ENCODE results near the gene SHLD1. TPM values are rescaled to one million over a fixed set of nuclear protein-coding genes. Genes with fewer than 3 reads are reported as not detected.
A peak's percentile ranks its signal among the peaks of the same experiment; 100 is the strongest.
"Not testable (repeated sequence)": the region's sequence is repeated elsewhere in the genome, so short reads cannot be mapped to it uniquely, and the experiment has no call there.

The SHLD1 gene
- total RNA-seq, 1 donor from 2014 or later: 7.4 TPM

DNA sequence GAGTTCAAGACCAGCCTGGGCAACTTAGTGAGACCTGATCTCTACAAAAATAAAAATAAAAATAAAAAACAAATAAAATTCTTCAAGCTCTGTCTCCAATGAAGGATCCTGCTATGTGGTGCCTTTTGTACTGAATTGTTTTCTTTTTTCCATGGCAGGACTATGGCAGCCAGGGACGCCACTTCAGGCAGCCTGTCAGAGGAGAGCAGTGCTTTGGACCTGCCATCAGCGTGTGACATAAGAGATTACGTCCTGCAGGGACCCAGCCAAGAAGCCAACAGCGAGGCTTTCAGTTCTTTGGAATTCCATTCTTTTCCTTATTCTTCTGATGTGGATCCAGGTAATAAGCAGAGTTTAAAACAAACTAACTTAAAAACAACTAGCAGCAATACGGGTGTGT is 22.5 kb downstream of the SHLD1 start:
- no peak for DNase-seq
- intact Hi-C loops (cut with DNase I): no loop called here
- peak; percentile 69 for ATAC-seq (ENCODE audit: poor library complexity)

DNA sequence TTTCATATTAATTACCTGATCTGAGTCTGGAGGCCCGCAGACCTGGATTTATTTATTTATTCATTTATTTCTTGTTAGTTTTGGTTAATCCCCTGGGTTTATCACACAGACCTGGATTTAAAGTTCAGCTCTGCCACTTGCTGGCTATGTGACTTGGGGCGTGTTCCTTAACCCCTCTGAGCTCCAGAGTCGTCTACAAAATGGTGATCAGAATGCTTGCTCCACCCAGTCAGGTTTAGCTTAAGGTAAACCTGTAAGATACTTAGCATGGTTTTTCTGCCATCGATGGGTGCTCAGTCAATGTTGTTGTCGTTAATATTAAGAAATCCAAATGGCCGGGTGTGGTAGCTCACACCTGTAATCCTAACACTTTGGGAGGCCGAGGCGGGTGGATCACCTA is 23.4 kb downstream of the SHLD1 start:
- no peak for DNase-seq
- ATAC-seq (ENCODE audit: poor library complexity): no peak
- intact Hi-C loops (cut with DNase I): no loop called here

DNA sequence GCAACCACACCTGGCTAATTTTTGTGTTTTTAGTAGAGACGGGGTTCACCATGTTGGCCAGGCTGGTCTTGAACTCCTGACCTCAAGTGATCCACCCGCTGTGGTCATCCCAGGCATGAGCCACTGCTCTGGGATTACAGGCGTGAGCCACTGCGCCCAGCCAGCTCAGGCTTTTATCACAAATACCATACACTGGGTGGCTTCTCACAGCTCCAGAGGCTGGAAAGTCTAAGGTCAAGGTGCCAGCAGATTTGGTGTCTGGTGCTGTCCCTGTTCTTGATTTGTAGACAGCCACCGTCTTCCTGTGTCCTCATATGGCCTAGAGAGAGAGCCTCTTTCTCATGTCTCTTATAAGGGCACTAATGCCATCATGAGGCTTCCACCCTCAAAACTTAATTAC is 25.9 kb downstream of the SHLD1 start:
- peak; percentile 60 for ATAC-seq (ENCODE audit: poor library complexity)
- intact Hi-C loops (cut with DNase I): no loop called here
- DNase-seq: no peak

DNA sequence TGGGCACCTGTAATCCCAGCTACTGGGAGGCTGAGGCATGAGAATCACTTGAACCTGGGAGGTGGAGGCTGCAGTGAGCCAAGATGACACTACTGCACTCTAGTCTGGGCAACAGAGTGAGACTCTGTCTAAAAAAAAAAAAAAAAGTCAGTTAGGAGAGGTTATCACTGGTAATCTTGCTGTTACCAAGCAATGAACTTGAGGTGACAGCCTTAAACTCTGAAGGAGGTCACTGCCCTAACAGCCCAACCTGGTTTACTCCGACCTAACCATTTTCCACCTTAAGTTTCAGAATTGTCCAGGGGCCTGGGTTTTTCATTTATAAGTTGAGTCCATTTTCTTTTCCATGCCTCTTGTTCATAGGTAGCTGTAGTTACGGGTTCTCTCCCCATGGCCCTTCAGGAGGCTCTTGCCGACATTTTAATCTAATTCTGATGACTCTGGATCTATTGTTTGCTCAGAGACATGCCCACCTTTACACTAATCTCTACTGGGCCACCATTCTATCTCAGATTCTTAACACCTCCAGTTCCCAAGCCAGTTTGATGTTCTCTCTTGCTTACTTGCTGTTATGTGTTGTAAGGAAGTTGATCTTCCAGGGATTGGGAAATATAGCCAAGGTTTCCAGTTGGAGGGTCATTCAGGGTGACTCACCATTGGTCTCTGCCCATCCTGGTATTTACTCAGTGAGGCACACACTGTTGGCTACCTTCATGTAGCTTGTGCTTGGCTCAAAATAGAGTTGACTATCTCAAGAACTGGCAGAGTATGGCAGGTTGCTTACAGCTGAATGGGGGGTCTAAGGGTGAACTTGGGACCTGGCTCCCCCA is 29.1 kb downstream of the SHLD1 start:
- peak; percentile 73 for ATAC-seq (ENCODE audit: poor library complexity)
- intact Hi-C loops (cut with DNase I): no loop called here
- no peak for DNase-seq

DNA sequence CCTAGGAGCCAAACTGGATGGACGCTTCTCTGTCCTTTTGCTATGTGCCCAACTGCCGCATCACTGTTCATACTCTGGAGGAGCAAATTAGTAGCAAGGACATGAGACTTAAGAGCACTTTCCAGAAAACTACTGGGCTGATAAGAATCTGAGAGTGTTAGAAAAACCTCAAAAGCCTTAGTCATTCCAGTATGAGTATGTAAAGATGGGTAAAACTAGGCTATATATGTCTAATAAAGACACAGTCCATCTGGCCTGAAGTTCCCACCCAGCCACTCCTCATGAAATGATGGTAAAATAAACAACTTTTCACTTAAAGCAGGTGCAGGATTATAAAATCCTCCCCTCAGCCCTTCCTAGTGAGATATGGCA is 30.6 kb downstream of the SHLD1 start:
- DNase-seq (no peak), ATAC-seq (ENCODE audit: poor library complexity) (no peak)
- intact Hi-C loops (cut with DNase I): no loop called here

DNA sequence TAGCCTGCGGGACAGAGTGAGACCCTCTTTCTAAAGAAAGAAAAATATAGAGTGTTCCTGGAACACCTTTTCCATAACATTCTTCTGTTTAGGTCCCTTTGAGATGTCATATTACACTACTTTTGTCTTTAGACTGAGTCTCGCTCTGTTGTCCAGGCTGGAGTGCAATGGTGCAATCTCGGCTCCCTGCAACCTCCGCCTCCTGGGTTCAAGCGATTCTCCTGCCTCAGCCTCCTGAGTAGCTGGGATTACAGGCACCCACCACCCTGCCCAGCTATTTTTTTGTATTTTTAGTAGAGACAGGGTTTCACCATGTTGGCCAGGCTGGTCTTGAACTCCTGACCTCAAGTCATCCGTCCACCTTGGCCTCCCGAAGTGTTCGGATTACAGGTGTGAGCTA is 31.2 kb downstream of the SHLD1 start:
- ATAC-seq (ENCODE audit: poor library complexity); intact Hi-C loops (cut with DNase I); DNase-seq: not testable (repeated sequence)

DNA sequence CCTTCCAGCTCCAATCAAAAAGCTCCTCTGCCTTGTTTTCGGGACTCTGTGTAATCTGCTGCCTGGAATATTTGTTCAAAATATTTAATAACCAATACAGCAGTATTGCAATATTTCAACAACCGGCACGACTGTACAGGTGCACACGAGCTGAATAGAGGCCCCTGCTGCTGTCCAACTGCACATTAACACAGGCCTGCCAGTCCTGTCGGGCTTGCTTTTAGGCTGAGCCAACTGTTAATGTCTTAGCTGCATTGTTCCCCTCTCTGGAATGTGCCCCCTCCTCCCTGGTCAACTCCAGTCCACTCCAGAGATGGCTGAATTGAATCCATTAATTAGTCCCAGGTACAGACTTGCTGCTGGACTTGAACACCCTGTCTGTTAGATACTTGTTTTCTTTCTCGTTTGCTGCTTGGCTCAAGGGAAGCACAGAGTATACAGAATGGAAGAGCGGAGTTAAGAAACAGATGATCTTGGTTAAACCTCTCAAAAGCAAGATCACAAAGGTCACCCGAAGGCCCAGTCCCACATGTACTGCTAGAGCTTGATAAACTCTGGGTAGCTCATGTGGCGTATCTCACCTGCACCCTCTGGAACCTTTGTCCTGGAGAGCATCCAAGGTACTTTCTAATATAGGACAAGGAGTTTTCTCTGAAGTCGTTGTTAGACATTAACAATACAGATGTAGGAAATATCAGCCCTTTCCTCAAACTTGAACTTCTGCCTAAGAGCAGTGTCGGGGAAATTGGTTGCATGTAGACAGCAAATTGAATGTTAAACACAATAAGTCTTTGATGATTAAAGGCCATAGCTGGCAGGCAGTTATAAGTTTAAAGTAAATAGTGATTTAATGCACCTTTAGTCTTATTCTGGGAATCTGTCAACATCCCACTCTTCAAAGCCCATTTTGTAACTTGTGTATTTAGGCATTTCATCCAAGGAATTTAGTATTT is 31.9 kb downstream of the SHLD1 start:
- intact Hi-C loops (cut with DNase I): no loop called here
- ATAC-seq (ENCODE audit: poor library complexity): peak; percentile 80
- no peak for DNase-seq

DNA sequence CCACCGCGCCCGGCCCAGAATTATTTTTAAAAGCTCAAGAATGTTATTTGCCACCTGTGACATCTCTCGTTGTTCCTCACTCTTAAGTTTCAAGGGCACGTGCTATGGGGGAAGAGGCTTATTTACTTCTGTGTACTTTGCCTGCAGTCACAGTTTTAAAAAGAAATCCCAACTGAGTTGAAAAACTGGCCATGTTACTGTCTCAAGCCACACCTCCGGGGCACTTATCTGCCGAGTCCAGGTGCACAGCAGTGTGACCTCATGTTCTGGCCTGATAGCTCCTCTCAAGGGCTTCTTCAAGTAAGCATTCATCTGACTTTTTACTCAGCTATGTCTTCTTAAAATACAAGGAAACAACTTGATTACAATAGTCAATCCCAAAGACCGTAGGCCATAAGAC is 34.5 kb downstream of the SHLD1 start:
- no peak for ATAC-seq (ENCODE audit: poor library complexity)
- no peak for DNase-seq
- intact Hi-C loops (cut with DNase I): loop anchor here (5.0 kb wide), 1 partner anchor 227 kb away; no protein-coding TSS in a partner anchor

DNA sequence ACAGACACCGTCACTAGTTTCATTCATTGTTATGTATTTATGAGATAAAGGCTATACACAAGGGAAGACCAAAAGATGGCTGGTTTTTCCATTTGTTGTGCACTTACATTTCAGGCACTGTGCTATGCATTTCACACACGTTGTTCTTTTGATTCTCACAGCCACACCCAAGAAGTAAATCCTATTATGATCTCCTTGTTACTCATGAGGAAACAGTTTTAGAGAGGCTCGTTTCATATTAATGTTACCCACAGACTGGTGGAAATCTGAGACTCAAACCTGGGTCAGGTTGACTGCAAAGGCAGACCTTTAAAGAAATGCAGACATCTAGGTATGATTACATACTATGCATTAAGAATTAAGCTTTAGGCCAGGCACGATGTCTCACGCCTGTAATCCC is 34.9 kb downstream of the SHLD1 start:
- DNase-seq: no peak
- no peak for ATAC-seq (ENCODE audit: poor library complexity)
- intact Hi-C loops (cut with DNase I): loop anchor here (5.0 kb wide), 1 partner anchor 228 kb away; no protein-coding TSS in a partner anchor

DNA sequence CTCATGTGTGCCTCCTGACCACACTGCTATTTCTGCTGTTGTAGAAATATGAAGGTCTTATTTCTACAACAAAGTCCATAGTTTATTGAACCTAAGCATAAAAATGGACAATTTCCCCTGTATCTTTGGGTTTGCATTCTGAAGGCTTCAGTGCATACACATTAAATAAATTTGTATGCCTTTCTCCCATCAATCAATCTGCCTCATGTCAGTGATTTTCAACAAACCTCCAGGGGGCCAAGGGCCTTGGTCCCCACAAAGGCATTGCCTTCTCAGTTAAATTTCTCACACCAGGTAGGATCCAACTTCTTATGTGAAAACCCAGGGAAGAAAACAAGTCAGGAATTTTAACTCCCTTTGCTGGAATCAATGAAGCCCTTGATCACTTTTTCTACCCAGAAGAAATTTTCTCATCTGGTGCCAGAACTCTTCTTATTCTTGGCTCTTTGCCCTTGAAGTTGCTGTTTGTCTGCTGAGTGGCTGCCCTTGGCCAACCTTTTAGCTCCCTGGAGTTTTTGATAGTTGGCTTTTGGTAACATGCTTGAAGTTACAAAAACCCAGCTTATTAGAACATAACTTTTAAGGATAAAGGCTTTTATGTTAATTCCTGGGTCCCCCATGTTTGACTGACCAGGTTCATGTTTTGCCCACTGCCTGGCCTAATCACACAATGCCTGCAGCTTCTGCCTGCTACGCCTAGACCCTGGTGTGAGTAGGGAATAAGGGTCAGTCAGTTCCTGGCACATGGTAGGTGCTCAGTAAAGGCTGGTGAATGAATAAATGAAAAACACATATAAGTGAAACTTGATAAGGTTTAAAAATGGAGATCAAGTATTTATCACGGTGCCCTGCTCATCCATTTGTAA is 37.0 kb downstream of the SHLD1 start:
- DNase-seq: no peak
- peak; percentile 86 for ATAC-seq (ENCODE audit: poor library complexity)
- intact Hi-C loops (cut with DNase I): loop anchor here (5.0 kb wide), 1 partner anchor 230 kb away; no protein-coding TSS in a partner anchor

DNA sequence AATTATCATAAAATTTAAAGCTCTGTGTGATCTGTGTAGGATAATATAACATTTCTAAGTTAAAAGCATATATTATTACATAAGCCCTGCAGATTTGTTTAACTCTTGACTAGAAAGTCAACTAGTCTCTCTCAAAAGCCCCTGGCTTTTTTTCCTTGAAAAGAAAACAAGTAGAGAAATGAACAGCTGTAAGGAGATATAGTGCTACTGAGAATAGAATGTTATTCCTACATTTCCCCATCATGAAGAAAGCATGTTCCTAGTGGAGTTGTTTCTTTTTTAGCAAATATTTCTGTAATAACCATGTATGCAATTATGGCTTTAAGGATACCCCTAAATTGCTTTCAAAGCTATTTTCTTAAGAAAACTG is 37.6 kb downstream of the SHLD1 start:
- intact Hi-C loops (cut with DNase I): loop anchor here (5.0 kb wide), 1 partner anchor 230 kb away; no protein-coding TSS in a partner anchor
- DNase-seq: no peak
- peak; percentile 4 for ATAC-seq (ENCODE audit: poor library complexity)

DNA sequence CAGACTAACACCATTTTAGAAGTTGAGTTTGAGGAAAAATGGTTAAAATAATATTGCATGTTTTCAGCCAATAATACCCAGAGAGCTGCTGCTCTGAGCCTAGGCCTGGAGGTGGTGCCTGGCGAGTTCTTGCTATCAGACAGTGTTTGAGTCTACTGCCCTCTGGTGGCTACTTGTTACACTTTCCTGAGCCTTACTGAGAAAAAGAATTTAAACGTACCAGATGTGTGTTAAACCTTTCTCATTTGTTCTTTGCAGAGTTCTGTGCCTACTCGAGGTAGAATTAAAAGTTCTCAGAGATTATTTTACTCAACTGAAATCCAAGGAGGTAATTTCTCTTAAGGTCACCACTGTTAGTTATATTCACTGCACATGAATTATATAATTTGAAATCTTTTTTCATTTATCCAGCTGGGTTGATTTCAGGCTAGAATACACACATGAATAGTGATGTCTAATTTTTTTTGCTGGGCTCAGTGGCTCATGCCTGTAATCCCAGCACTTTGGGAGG is 38.2 kb downstream of the SHLD1 start:
- peak; percentile 96 for ATAC-seq (ENCODE audit: poor library complexity)
- intact Hi-C loops (cut with DNase I): loop anchor here (5.0 kb wide), 1 partner anchor 231 kb away; no protein-coding TSS in a partner anchor
- peak; percentile 80 for DNase-seq

DNA sequence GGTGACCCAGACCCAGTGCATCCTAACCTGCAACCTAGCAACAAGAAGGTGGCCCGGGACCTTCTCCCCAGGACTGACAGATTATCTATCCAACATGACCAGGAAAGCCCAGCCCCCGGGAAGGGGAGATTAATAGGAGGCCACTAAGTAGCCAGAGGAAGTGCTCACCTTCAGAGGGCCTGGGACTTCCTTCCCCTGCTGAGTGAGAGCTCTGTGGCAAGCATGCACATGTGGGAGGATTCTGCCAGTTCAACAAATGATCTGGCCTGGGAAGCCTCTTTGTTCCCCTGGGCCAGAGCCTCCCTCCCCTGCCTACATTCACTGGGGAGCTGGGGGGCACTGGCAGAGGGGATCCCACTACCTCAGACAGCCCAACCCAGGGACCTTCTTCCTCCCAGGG is 39.6 kb downstream of the SHLD1 start:
- intact Hi-C loops (cut with DNase I): loop anchor here (2.0 to 10.0 kb wide), 3 partner anchors 145 to 259 kb away; no protein-coding TSS in a partner anchor
- ATAC-seq (ENCODE audit: poor library complexity) (no peak), DNase-seq (no peak)

DNA sequence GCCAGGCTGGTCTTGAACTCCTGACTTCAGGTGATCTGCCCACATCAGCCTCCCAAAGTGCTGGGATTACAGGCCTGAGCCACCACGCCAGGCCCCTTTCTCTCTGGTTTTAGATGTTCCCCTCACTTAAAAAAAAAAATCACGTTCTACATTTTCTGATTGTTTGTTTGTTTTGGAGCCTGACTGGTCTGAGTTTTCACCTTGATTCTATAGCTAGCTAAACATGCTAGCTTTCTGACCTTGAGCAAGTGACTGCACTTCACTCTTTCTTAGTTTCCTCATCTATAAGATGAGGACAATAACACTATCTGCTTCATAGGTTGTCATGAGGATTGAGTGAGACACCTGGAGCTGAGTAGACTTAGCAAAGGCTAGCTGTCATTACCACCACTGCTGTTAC is 43.7 kb downstream of the SHLD1 start:
- intact Hi-C loops (cut with DNase I): loop anchor here (10.0 kb wide), 1 partner anchor 141 kb away; no protein-coding TSS in a partner anchor
- no peak for DNase-seq
- no peak for ATAC-seq (ENCODE audit: poor library complexity)

DNA sequence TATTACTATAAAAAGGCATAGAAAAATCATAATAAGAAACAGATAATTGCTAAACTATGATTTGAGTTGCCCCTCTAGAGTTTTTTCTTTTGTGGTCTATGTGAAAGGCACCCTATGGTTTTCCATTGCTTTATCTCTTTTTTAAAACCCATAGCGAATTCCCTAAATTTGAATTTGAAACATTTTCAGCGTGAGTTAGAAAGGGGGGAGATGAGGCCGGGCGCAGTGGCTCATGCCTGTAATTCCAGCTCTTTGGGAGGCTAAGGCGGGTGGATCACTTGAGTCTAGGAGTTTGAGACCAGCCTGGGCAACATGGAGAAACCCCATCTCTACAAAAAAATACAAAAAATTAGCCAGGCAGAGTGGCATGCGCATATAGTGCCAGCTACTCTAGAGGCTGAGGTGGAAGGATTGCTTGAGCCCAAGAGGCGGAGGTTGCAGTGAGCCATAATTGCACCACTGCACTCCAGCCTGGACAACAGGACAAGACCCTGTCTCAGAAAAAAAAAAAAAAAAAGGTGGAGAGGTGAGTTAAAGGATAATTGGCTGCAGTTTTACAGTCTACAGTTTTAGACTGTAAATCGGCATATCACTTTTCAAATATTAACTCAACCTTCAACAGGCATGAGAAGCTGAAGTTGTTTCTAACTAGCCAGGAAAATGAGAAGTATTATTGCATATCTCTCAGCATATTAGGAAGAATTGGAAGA is 46.3 kb downstream of the SHLD1 start:
- intact Hi-C loops (cut with DNase I): loop anchor here (10.0 kb wide), 1 partner anchor 138 kb away; no protein-coding TSS in a partner anchor
- DNase-seq (no peak), ATAC-seq (ENCODE audit: poor library complexity) (no peak)

DNA sequence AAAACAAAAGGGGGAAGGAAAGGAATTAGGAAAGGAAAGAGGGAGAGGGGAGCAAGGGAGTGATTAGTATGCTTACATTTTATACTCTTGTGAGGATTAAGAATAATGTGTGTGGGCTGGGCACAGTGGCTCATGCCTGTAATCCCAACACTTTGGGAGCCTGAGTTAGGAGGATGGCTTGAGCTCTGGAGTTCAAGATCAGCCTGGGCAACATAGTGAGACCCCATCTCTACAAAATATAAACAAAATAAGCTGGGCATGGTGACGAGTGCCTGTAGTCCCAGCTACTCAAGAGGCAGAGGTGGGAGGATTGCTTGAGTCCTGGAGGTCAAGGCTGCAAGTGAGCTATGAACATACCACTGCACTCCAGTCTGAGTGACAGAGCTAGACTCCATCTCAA is 47.0 kb downstream of the SHLD1 start:
- intact Hi-C loops (cut with DNase I): loop anchor here (10.0 kb wide), 1 partner anchor 138 kb away; no protein-coding TSS in a partner anchor
- DNase-seq (no peak), ATAC-seq (ENCODE audit: poor library complexity) (no peak)

DNA sequence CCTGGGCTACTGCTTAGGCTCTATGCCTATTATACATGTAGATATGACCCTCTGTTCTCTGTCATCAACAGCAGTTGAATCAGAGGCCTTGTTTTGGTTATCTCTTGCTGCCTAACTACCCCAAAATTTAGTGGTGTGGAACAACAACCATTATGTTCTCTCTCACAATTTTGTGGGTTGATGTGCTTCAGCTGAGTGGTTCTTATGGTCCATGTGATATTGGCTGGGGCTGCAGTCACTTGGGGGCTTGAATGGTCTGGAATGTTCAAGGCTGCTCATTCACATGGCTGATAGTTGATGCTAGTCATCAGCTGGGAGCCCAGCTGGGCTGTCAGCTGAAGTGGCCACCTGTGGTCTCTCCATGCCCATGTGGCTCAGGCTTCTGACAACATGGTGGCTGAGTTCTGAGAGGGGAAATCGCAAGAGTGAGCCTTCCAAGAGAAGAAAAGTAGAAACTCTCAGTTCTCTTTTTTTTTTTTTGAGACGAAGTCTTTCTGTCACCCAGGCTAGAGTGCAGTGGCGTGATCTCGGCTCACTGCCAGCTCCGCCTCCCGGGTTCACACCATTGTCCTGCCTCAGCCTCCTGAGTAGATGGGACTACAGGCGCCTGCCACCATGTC is 47.8 kb downstream of the SHLD1 start:
- peak; percentile 58 for DNase-seq
- intact Hi-C loops (cut with DNase I): loop anchor here (10.0 kb wide), 1 partner anchor 137 kb away; no protein-coding TSS in a partner anchor
- no peak for ATAC-seq (ENCODE audit: poor library complexity)
